Measurements from ENCODE around the gene LTBP2. TPM values are rescaled to one million over a fixed set of nuclear protein-coding genes. Genes with fewer than 3 reads are reported as not detected.

Gene LTBP2
- polyA plus RNA-seq, 1 experiment = 41.1 TPM

- Histone ChIP-seq H3K27me3 (ENCODE audit: control insufficient read depth, insufficient read depth, low read length) (no peaks in the 10 kb centered on the region), H3K36me3 (ENCODE audit: control insufficient read depth, insufficient read depth, low read length) (no peaks in the 10 kb centered on the region), H3K4me3 (ENCODE audit: low read depth, low read length) (no peak overlapping the region)
- no peak for TF ChIP-seq CTCF (IDR thresholded peaks at IDR 0.05; ENCODE audit: insufficient read depth, low read depth, low read length)
- CTCF ChIA-PET = interaction anchor here (2.6 kb wide), 1 partner anchor 39 kb away, joined by 12 read pairs; the partner anchor contains the start of gene LTBP2
- POLR2A ChIA-PET = no interaction called here
- no peak for DNase-seq (ENCODE audit: low read depth)
These were observed 39.1 kb upstream of the LTBP2 start for GRCh38 chr14:74650927-74651686.

- no peak for DNase-seq (ENCODE audit: low read depth)
- no peak for TF ChIP-seq CTCF (IDR thresholded peaks at IDR 0.05; ENCODE audit: insufficient read depth, low read depth, low read length)
- H3K4me3 ChIP-seq (ENCODE audit: low read depth, low read length) = no peak overlapping the region
- CTCF ChIA-PET = interaction anchor here (0.6 to 4.4 kb wide), 5 partner anchors 11 to 67 kb away, joined by 3 to 27 read pairs (median 4); partner anchors contain the start of gene LTBP2
- H3K27me3 ChIP-seq (ENCODE audit: control insufficient read depth, insufficient read depth, low read length) = no peaks in the 10 kb centered on the region
- POLR2A ChIA-PET = no interaction called here
- H3K36me3 ChIP-seq (ENCODE audit: control insufficient read depth, insufficient read depth, low read length) = no peaks in the 10 kb centered on the region
These were observed 37.6 kb upstream of the LTBP2 start for GRCh38 chr14:74649673-74650072.

- H3K4me3 ChIP-seq (ENCODE audit: low read depth, low read length) = no peak overlapping the region
- no peaks in the 10 kb centered on the region for H3K27me3 ChIP-seq (ENCODE audit: control insufficient read depth, insufficient read depth, low read length)
- TF ChIP-seq CTCF (IDR thresholded peaks at IDR 0.05; ENCODE audit: insufficient read depth, low read depth, low read length) = no peak
- POLR2A ChIA-PET = no interaction called here
- H3K36me3 ChIP-seq (ENCODE audit: control insufficient read depth, insufficient read depth, low read length) = no peaks in the 10 kb centered on the region
- no peak for DNase-seq (ENCODE audit: low read depth)
- CTCF ChIA-PET = interaction anchor here (0.6 to 5.0 kb wide), 5 partner anchors 11 to 68 kb away, joined by 3 to 37 read pairs (median 4); partner anchors contain the start of gene LTBP2
These were observed 37.1 kb upstream of the LTBP2 start for GRCh38 chr14:74649167-74649566.

GRCh38 chr14:74648601-74649000 lies 36.6 kb upstream of the LTBP2 start:
- no peaks in the 10 kb centered on the region for H3K36me3 ChIP-seq (ENCODE audit: control insufficient read depth, insufficient read depth, low read length)
- H3K27me3 ChIP-seq (ENCODE audit: control insufficient read depth, insufficient read depth, low read length) = no peaks in the 10 kb centered on the region
- TF ChIP-seq CTCF (IDR thresholded peaks at IDR 0.05; ENCODE audit: insufficient read depth, low read depth, low read length) = no peak
- no peak overlapping the region for H3K4me3 ChIP-seq (ENCODE audit: low read depth, low read length)
- CTCF ChIA-PET = interaction anchor here (0.9 to 5.0 kb wide), 3 partner anchors 10 to 40 kb away, joined by 4 to 37 read pairs (median 27); partner anchors contain the start of gene LTBP2
- POLR2A ChIA-PET = no interaction called here
- DNase-seq (ENCODE audit: low read depth) = no peak

GRCh38 chr14:74647678-74648461 lies 35.8 kb upstream of the LTBP2 start:
- ChIA-PET CTCF (interaction anchor here (1.5 to 5.0 kb wide), 3 partner anchors 10 to 156 kb away, joined by 3 to 37 read pairs (median 27); partner anchors contain the start of gene LTBP2), POLR2A (interaction anchor here (0.6 kb wide), 1 partner anchor 9 kb away, joined by 3 read pairs; no protein-coding TSS in a partner anchor)
- Histone ChIP-seq H3K4me3 (ENCODE audit: low read depth, low read length) (no peak overlapping the region), H3K27me3 (ENCODE audit: control insufficient read depth, insufficient read depth, low read length) (no peaks in the 10 kb centered on the region), H3K36me3 (ENCODE audit: control insufficient read depth, insufficient read depth, low read length) (no peaks in the 10 kb centered on the region)
- no peak for TF ChIP-seq CTCF (IDR thresholded peaks at IDR 0.05; ENCODE audit: insufficient read depth, low read depth, low read length)
- DNase-seq (ENCODE audit: low read depth) = no peak
